CD14-positive monocyte (primary cell): Measurements from ENCODE around the gene ADAMTS3. TPM values are rescaled to one million over a fixed set of nuclear protein-coding genes. Genes with fewer than 3 reads are reported as not detected.

Experiments
- DNase-seq, 3 donors: peaks; one replicate each; pipeline ENCODE4 v3.0.0-alpha.2; 2011 to 2022
- H2AFZ ChIP-seq: 2 replicates; pipeline ENCODE4 v1.6.0; 2012; ENCODE audit warnings: mild to moderate bottlenecking, low read depth, low read length, inconsistent platforms; ENCODE audit not compliant: insufficient read depth, poor library complexity, severe bottlenecking
- H3K27ac ChIP-seq, 2 donors: 1 replicate in 1 of 2; 2 replicates in 1 of 2; pipeline ENCODE4 v1.5.1; 2012 to 2013; ENCODE audit warnings: low read length in 2 of 2, control low read depth in 1 of 2, inconsistent platforms in 1 of 2, low read depth in 1 of 2, mild to moderate bottlenecking in 1 of 2
- H3K27me3 ChIP-seq, 2 donors: one replicate each; pipeline versions ENCODE4 v1.6.0 to v1.6.1; 2011 to 2013; ENCODE audit warnings: low read length in 2 of 2; ENCODE audit not compliant: control insufficient read depth in 2 of 2, insufficient read depth in 2 of 2
- H3K36me3 ChIP-seq, 2 donors: replicated peaks in 1 of 2; 1 replicate in 1 of 2; 2 replicates in 1 of 2; pipeline versions ENCODE4 v1.5.1 to v1.6.1; 2012 to 2013; ENCODE audit warnings: low read length in 2 of 2, control low read depth in 1 of 2, inconsistent platforms in 1 of 2, mild to moderate bottlenecking in 1 of 2; ENCODE audit not compliant: insufficient read depth in 2 of 2, control insufficient read depth in 1 of 2
- H3K4me1 ChIP-seq, 2 donors: 1 replicate in 1 of 2; 2 replicates in 1 of 2; pipeline versions ENCODE4 v1.5.1 to v1.6.1; 2012 to 2013; ENCODE audit warnings: low read length in 2 of 2, control low read depth in 1 of 2, inconsistent platforms in 1 of 2, mild to moderate bottlenecking in 1 of 2, moderate library complexity in 1 of 2; ENCODE audit not compliant: insufficient read depth in 2 of 2, control insufficient read depth in 1 of 2
- H3K4me2 ChIP-seq: replicated peaks from 2 replicates; pipeline ENCODE3; 2012; ENCODE audit warnings: low read length, moderate library complexity, mild to moderate bottlenecking; ENCODE audit not compliant: poor library complexity, severe bottlenecking; ENCODE audit errors: extremely low read depth
- H3K4me3 ChIP-seq, 3 experiments: fragments of 200-600 bp in 1 of 3; sonication (generic) in 1 of 3; replicated peaks in 1 of 3; 1 replicate in 2 of 3; 2 replicates in 1 of 3; pipeline ENCODE4 v1.5.1; 2011 to 2013; ENCODE audit warnings: low read length in 3 of 3, mild to moderate bottlenecking in 3 of 3, control low read depth in 2 of 3, low read depth in 2 of 3, inconsistent platforms in 1 of 3, moderate library complexity in 1 of 3
- H3K79me2 ChIP-seq: 2 replicates; pipeline ENCODE4 v1.6.0; 2012; ENCODE audit warnings: mild to moderate bottlenecking, control low read depth, inconsistent platforms, low read length, moderate library complexity; ENCODE audit not compliant: insufficient read depth
- H3K9ac ChIP-seq: 2 replicates; pipeline ENCODE4 v1.6.0; 2017; ENCODE audit warnings: low read length, mild to moderate bottlenecking; ENCODE audit not compliant: insufficient read depth, poor library complexity, severe bottlenecking
- H3K9me3 ChIP-seq, 2 donors: replicated peaks in 1 of 2; 1 replicate in 1 of 2; 2 replicates in 1 of 2; pipeline versions ENCODE4 v1.5.1 to v1.6.1; 2012 to 2013; ENCODE audit warnings: low read length in 2 of 2, control low read depth in 1 of 2; ENCODE audit not compliant: control insufficient read depth in 1 of 2, insufficient read depth in 1 of 2
- H4K20me1 ChIP-seq: 2 replicates; pipeline ENCODE4 v1.6.0; 2012; ENCODE audit warnings: mild to moderate bottlenecking, low read length, control low read depth, moderate library complexity; ENCODE audit not compliant: insufficient read depth
- H3K27ac Mint-ChIP-seq, 7 donors: one replicate each; pipeline ENCODE4 v1.8.0; 2020; ENCODE audit warnings: mild to moderate bottlenecking in 7 of 7, mixed read lengths in 7 of 7, moderate library complexity in 6 of 7, inconsistent platforms in 2 of 7
- H3K27me3 Mint-ChIP-seq, 3 donors: one replicate each; pipeline ENCODE4 v1.8.0; 2021 to 2022; ENCODE audit warnings: low read depth in 3 of 3, mild to moderate bottlenecking in 3 of 3, mixed read lengths in 3 of 3, moderate library complexity in 3 of 3, inconsistent platforms in 1 of 3
- H3K36me3 Mint-ChIP-seq, 2 donors: one replicate each; pipeline ENCODE4 v1.8.0; 2020; ENCODE audit warnings: mixed read lengths in 2 of 2, inconsistent platforms in 1 of 2, mild to moderate bottlenecking in 1 of 2
- H3K4me1 Mint-ChIP-seq: one replicate; pipeline ENCODE4 v1.8.0; 2020; ENCODE audit warnings: mild to moderate bottlenecking, mixed read lengths
- H3K4me3 Mint-ChIP-seq, 2 donors: one replicate each; pipeline ENCODE4 v1.8.0; 2020; ENCODE audit warnings: mild to moderate bottlenecking in 2 of 2, mixed read lengths in 2 of 2, moderate library complexity in 1 of 2
- H3K9me3 Mint-ChIP-seq, 7 donors: one replicate each; pipeline ENCODE4 v1.8.0; 2020 to 2022; ENCODE audit warnings: mixed read lengths in 7 of 7, mild to moderate bottlenecking in 6 of 7, moderate library complexity in 6 of 7, inconsistent platforms in 2 of 7
- CTCF ChIP-seq: fragments of 200-600 bp; IDR thresholded peaks from one replicate; pipeline ENCODE4 v1.8.0; 2022; ENCODE audit warnings: antibody characterized with exemption, mild to moderate bottlenecking
- WGBS: methylation state at CpG from one replicate; pipeline ENCODE4 v1.1.5; 2013; ENCODE audit warnings: missing lambda C conversion rate; ENCODE audit not compliant: insufficient coverage; 5-methylcytosine and 5-hydroxymethylcytosine counted together
- intact Hi-C, 2 donors: fragments of 100-400 bp; cut with micrococcal nuclease; formaldehyde crosslinking; loops; one replicate each; pipeline versions ENCODE4 v1.15.0 to v1.15.1; 2023
- polyA plus RNA-seq, 3 donors: library from polyadenylated mRNA; depleted of rRNA in 1 of 3; unstranded in 2 of 3; stranded (reverse) in 1 of 3; fragments of 300-500 nt in 2 of 3; fragments of >200 nt in 1 of 3; fragmentation: Illumina TruSeq in 2 of 3; gene quantifications; 1 replicate in 2 of 3; 2 replicates in 1 of 3; pipeline ENCODE4 v1.2.3, GENCODE V29; 2012 to 2021

The ADAMTS3 gene
- polyA plus RNA-seq, 3 donors = not detected

- Histone ChIP-seq H3K27ac (no peak overlapping the region), H3K9me3 (no peaks in the 10 kb centered on the region), H3K36me3 (no peaks in the 10 kb centered on the region), H3K4me3 (no peak overlapping the region), H3K27me3 (no peaks in the 10 kb centered on the region), H3K4me1 (no peaks in the 10 kb centered on the region), H2AFZ (no peak overlapping the region), H3K4me2 (no peak overlapping the region), H3K9ac (no peak overlapping the region), H4K20me1 (no peaks in the 10 kb centered on the region), H3K79me2 (no peaks in the 10 kb centered on the region)
- H3K4me1 Mint-ChIP-seq = no peaks in the 10 kb centered on the region
- H3K4me3 Mint-ChIP-seq = no peak overlapping the region
- no peak for DNase-seq
- intact Hi-C loops = no loop called here
- no peaks in the 10 kb centered on the region for H3K36me3 Mint-ChIP-seq
- WGBS = no CpG with 5 or more reads among the region's 3 CpGs
- H3K27me3 Mint-ChIP-seq = peaks cover 0 to 2% (median 0%) of the 10 kb centered on the region in 3 donors
- H3K27ac Mint-ChIP-seq = no peak overlapping the region
- no peak for TF ChIP-seq CTCF
- peaks cover 0 to 2% (median 0%) of the 10 kb centered on the region in 7 donors for H3K9me3 Mint-ChIP-seq
Measured at GRCh38 chr4:72243641-72244040, 325.4 kb downstream of the ADAMTS3 start.

- DNase-seq = no peak
- no peaks in the 10 kb centered on the region for H3K27me3 ChIP-seq
- H3K9ac ChIP-seq = no peak overlapping the region
- H4K20me1 ChIP-seq = no peaks in the 10 kb centered on the region
- no peak overlapping the region for H3K4me2 ChIP-seq
- no peaks in the 10 kb centered on the region for H3K79me2 ChIP-seq
- Mint-ChIP-seq H3K4me1 (no peaks in the 10 kb centered on the region), H3K9me3 (peaks cover 0 to 9% (median 5%) of the 10 kb centered on the region in 7 donors), H3K36me3 (no peaks in the 10 kb centered on the region), H3K27me3 (no peaks in the 10 kb centered on the region), H3K27ac (no peak overlapping the region), H3K4me3 (no peak overlapping the region)
- no peak for TF ChIP-seq CTCF
- no peaks in the 10 kb centered on the region for H3K4me1 ChIP-seq
- H3K4me3 ChIP-seq = no peak overlapping the region
- intact Hi-C loops = no loop called here
- H3K9me3 ChIP-seq = peaks cover 5 to 9% of the 10 kb centered on the region in 2 donors
- H3K27ac ChIP-seq = no peak overlapping the region
- H2AFZ ChIP-seq = no peak overlapping the region
- no peaks in the 10 kb centered on the region for H3K36me3 ChIP-seq
Measured at GRCh38 chr4:72239487-72240116, 329.4 kb downstream of the ADAMTS3 start.
